BLaER1 (cell line): ENCODE measurements around the gene SOCS7.
A peak's percentile ranks its signal among the peaks of the same experiment; 100 is the strongest.

ENCODE experiments used
- H3K27ac ChIP-seq: shearing (Covaris generic); formaldehyde crosslinking; 2 replicates; pipeline ENCODE4 v1.8.1; 2022
- H3K27me3 ChIP-seq: shearing (Covaris generic); formaldehyde crosslinking; 2 replicates; pipeline ENCODE4 v1.8.1; 2022
- H3K36me3 ChIP-seq: shearing (Covaris generic); formaldehyde crosslinking; 2 replicates; pipeline ENCODE4 v1.8.1; 2022
- H3K4me1 ChIP-seq: shearing (Covaris generic); formaldehyde crosslinking; 2 replicates; pipeline ENCODE4 v1.8.1; 2022
- H3K4me2 ChIP-seq: shearing (Covaris generic); formaldehyde crosslinking; 2 replicates; pipeline ENCODE4 v1.8.1; 2022
- H3K4me3 ChIP-seq: shearing (Covaris generic); formaldehyde crosslinking; 2 replicates; pipeline ENCODE4 v1.8.1; 2022
- H3K9ac ChIP-seq: shearing (Covaris generic); formaldehyde crosslinking; 2 replicates; pipeline ENCODE4 v1.8.1; 2022
- H3K9me3 ChIP-seq: shearing (Covaris generic); formaldehyde crosslinking; 2 replicates; pipeline ENCODE4 v1.8.1; 2022
- H4K20me1 ChIP-seq: shearing (Covaris generic); formaldehyde crosslinking; 2 replicates; pipeline ENCODE4 v1.8.1; 2022
- Cebpa-rat ChIP-seq: shearing (Covaris generic); IDR thresholded peaks from 2 replicates; pipeline ENCODE4 v1.8.1; 2022

Gene SOCS7

GRCh38 chr17:38336838-38337237, 14.8 kb upstream of the SOCS7 start:
- H3K4me2 ChIP-seq: no peak overlapping the region
- H3K27ac ChIP-seq: no peak overlapping the region
- no peak for TF ChIP-seq Cebpa-rat
- no peak overlapping the region for H3K4me3 ChIP-seq
- H3K9ac ChIP-seq: no peak overlapping the region
- peaks cover 16% of the 10 kb centered on the region for H3K4me1 ChIP-seq
- H4K20me1 ChIP-seq: no peaks in the 10 kb centered on the region
- no peaks in the 10 kb centered on the region for H3K9me3 ChIP-seq
- H3K27me3 ChIP-seq: no peaks in the 10 kb centered on the region
- H3K36me3 ChIP-seq: no peaks in the 10 kb centered on the region

DNA sequence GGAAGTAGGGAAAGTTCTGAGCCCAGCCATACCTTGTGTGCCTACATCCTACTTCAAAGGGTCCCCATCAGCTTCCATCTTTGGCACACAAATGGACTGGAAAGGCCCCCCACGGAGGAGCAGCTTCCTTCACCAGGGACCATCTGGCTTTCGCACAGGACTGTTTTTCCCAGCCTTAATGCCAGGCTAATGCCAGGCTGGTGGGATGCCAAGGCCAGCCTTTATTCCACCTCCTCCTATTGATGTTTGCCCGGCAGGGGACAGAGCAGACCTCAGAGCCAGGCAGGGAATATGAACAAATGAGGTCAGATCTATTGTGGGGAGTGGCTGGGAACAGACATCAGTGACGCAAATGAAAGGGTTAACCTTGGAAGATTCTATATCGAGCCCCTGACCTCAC, 13.6 kb upstream of the SOCS7 start:
- H3K4me2 ChIP-seq: no peak overlapping the region
- peaks cover 13% of the 10 kb centered on the region for H3K4me1 ChIP-seq
- H3K4me3 ChIP-seq: no peak overlapping the region
- H3K9me3 ChIP-seq: no peaks in the 10 kb centered on the region
- H3K27me3 ChIP-seq: no peaks in the 10 kb centered on the region
- H3K27ac ChIP-seq: no peak overlapping the region
- no peak overlapping the region for H3K9ac ChIP-seq
- H4K20me1 ChIP-seq: no peaks in the 10 kb centered on the region
- no peak for TF ChIP-seq Cebpa-rat
- no peaks in the 10 kb centered on the region for H3K36me3 ChIP-seq

DNA sequence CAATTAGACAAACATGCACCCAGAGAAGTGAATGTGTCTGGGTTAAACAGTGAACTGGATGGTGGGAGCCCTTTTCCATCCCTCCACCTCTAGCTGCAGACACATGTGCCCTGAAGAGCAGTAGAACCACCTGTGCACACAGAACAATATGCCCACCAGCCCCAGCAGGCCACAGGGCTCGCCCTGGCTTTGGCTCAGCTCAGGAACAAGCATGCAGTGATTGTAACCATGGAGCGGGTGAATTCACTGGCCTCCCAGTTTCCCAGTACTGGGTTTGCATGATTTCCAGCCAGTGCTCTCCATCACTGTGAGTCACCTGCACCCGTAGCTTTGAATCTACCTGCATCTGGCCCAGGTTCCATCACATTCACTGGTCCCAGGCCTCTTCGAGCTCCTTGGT, 13.1 kb upstream of the SOCS7 start:
- no peak overlapping the region for H3K4me2 ChIP-seq
- no peak overlapping the region for H3K27ac ChIP-seq
- no peaks in the 10 kb centered on the region for H4K20me1 ChIP-seq
- H3K36me3 ChIP-seq: no peaks in the 10 kb centered on the region
- no peak for TF ChIP-seq Cebpa-rat
- H3K9ac ChIP-seq: no peak overlapping the region
- H3K4me1 ChIP-seq: peaks cover 15% of the 10 kb centered on the region
- H3K9me3 ChIP-seq: no peaks in the 10 kb centered on the region
- H3K4me3 ChIP-seq: no peak overlapping the region
- H3K27me3 ChIP-seq: no peaks in the 10 kb centered on the region

DNA sequence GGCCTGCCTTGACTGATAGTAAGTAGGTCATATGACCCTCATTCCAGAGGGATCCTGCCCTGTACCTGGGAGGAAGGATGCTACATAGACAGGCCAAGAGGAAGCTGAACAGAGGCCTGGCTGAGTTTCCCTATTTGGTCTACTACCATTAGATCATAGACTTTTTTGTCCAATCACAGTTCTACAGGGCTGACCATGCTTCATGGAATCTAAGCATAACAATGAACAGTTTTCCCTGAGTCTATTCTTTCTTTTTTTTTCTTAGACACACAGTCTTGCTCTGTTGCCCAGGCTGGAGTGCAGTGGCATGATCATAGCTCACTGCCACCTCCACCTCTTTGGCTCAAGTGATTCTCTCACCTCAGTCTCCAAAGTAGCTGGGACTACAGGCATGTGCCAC, 11.8 kb upstream of the SOCS7 start:
- Histone ChIP-seq H3K27ac (no peak overlapping the region), H3K9ac (no peak overlapping the region), H3K27me3 (no peaks in the 10 kb centered on the region)

GRCh38 chr17:38341035-38341721, 10.5 kb upstream of the SOCS7 start:
- H4K20me1 ChIP-seq: no peaks in the 10 kb centered on the region
- no peaks in the 10 kb centered on the region for H3K36me3 ChIP-seq
- H3K4me2 ChIP-seq: peak overlapping the region; percentile 33; the same call in 1 of the 2 replicates
- no peaks in the 10 kb centered on the region for H3K27me3 ChIP-seq
- 0 out of 2 replicates have a peak overlapping the region, but pooled peaks have one; percentile 11 for H3K27ac ChIP-seq
- TF ChIP-seq Cebpa-rat: no peak
- H3K4me1 ChIP-seq: peaks cover 33% of the 10 kb centered on the region
- no peak overlapping the region for H3K4me3 ChIP-seq
- no peak overlapping the region for H3K9ac ChIP-seq
- H3K9me3 ChIP-seq: no peaks in the 10 kb centered on the region

More for the DNA sequence above, 11.8 kb upstream of the SOCS7 start:
- no peak for TF ChIP-seq Cebpa-rat
- H3K4me1 ChIP-seq: peaks cover 28% of the 10 kb centered on the region
- H3K36me3 ChIP-seq: no peaks in the 10 kb centered on the region
- no peaks in the 10 kb centered on the region for H3K9me3 ChIP-seq
- H3K4me2 ChIP-seq: no peak overlapping the region
- H3K4me3 ChIP-seq: no peak overlapping the region
- H4K20me1 ChIP-seq: no peaks in the 10 kb centered on the region

- no peak overlapping the region for H3K4me2 ChIP-seq
- no peaks in the 10 kb centered on the region for H3K36me3 ChIP-seq
- no peak for TF ChIP-seq Cebpa-rat
Observed at GRCh38 chr17:38342886-38343607, 8.6 kb upstream of the SOCS7 start.

DNA sequence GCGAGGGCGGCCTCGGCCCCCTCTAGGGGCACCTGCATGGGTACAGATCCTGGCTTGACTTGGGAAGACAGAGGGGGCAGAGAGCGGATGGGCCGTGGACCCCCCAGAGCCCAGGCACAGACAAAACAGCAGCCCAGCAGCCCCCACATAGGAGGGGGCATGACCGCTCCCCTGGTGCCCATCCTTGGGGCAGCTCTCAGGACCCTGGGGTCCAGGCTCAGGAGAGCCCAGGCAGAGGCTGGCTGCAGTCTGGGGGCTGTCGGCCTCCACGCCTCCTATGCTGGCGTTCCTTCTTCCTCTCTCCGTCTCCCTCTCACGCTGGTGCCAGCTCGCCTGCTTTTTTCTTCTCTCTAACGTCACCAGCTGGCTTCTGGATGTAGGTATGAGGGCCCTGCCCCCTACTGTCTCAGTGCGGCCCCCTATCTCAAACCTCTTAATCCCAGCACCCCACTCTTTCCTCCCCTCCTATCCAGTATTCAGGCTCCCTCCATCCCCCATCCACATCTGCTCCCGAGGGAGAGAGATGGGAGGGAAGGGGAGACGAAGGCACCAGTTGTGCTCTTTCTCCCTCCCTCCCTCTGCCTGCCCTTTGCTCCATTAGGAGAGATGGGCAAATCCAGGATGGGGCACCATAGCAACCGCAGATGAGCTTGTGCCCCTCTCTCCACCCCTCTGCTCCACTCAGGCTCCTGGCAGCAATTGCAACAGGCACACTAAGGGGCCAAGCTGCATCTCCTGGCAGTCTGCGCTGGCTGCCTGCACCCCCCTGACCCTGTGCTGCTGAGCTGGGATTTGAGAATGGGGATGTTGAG, 7.8 kb upstream of the SOCS7 start, which contains the start of gene GPR179:
Gene GPR179 (minus strand): TSS at position 349 of the 812 bp plus-strand sequence. CDS start 167 bp downstream, at position 182.
- Histone ChIP-seq H3K4me1 (peaks cover 33% of the 10 kb centered on the region), H3K9me3 (no peaks in the 10 kb centered on the region), H3K4me2 (peak within 1 kb of the TSS; percentile 59), H3K36me3 (no peaks in the 10 kb centered on the region), H4K20me1 (no peaks in the 10 kb centered on the region), H3K4me3 (no peak within 1 kb of the TSS), H3K9ac (no peak within 1 kb of the TSS), H3K27ac (no peak within 1 kb of the TSS), H3K27me3 (no peaks in the 10 kb centered on the region)
- TF ChIP-seq Cebpa-rat: no peak

More at GRCh38 chr17:38342886-38343607, 8.6 kb upstream of the SOCS7 start:
- Histone ChIP-seq H3K9ac (no peak overlapping the region), H3K9me3 (no peaks in the 10 kb centered on the region), H3K4me3 (no peak overlapping the region), H4K20me1 (no peaks in the 10 kb centered on the region), H3K27ac (no peak overlapping the region), H3K27me3 (no peaks in the 10 kb centered on the region), H3K4me1 (peaks cover 33% of the 10 kb centered on the region)

DNA sequence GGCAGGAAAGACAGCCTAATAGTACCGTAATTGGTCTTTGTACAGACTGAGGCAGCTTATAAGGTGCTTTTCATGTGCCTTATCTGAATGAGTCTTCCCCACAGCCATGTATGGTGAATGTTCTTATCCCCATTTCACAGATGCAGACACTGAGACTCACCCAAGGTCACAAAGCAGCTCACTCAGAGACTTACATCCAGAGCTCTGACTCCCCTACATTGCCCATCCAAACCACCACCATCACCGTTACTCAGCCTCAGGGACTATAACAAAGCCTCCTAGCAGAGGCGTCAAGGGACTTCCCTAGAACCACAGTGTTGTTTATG, 7.3 kb upstream of the SOCS7 start:
- Histone ChIP-seq H4K20me1 (no peaks in the 10 kb centered on the region), H3K4me1 (peaks cover 33% of the 10 kb centered on the region), H3K27ac (no peak overlapping the region), H3K9ac (no peak overlapping the region), H3K9me3 (no peaks in the 10 kb centered on the region), H3K36me3 (no peaks in the 10 kb centered on the region), H3K4me2 (peak overlapping the region; percentile 59), H3K27me3 (no peaks in the 10 kb centered on the region), H3K4me3 (no peak overlapping the region)
- no peak for TF ChIP-seq Cebpa-rat

GRCh38 chr17:38345743-38346142, 5.9 kb upstream of the SOCS7 start:
- Histone ChIP-seq H4K20me1 (no peaks in the 10 kb centered on the region), H3K4me3 (no peak overlapping the region), H3K9ac (no peak overlapping the region), H3K4me1 (peaks cover 33% of the 10 kb centered on the region), H3K36me3 (no peaks in the 10 kb centered on the region), H3K27me3 (no peaks in the 10 kb centered on the region), H3K27ac (no peak overlapping the region), H3K9me3 (no peaks in the 10 kb centered on the region), H3K4me2 (no peak overlapping the region)
- TF ChIP-seq Cebpa-rat: no peak
